ENCODE data around the gene FABP7.

The FABP7 gene

DNA sequence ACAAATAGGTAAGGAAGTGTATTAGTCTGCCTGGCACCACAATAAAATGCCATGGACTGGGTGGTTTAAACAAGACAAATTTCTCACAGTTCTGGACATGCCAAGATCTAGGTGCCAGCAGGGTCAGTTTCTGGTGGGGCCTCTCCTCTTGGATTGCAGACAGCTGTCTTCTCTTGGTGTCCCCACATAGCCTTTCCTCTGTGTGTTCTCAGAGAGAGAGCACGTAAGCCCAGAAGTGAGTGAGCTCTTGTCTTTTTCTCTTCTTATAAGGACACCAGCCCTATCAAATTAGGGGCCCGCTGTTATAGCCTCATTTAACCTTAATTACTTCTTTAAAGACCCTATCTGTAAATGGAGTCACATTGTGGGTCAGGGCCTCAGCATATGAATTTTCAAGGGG lies 37.8 kb downstream of the FABP7 start:
- ATAC-seq: no peak
- TF ChIP-seq ZFP3 (CRISPR knock-in tag; IDR thresholded peaks at IDR 0.05) (no peak), ZNF70 (CRISPR knock-in tag; IDR thresholded peaks at IDR 0.05) (no peak), PATZ1 (CRISPR knock-in tag; IDR thresholded peaks at IDR 0.05; ENCODE audit: borderline replicate concordance) (no peak), GLIS3 (CRISPR knock-in tag; IDR thresholded peaks at IDR 0.05) (no peak), ZC3H10 (CRISPR knock-in tag; IDR thresholded peaks at IDR 0.05) (no peak), PPARA (CRISPR knock-in tag; IDR thresholded peaks at IDR 0.05; ENCODE audit: borderline replicate concordance) (no peak)

GRCh38 chr6:122817766-122818165 lies 38.2 kb downstream of the FABP7 start:
- TF ChIP-seq ARNTL (CRISPR knock-in tag; IDR thresholded peaks at IDR 0.05; ENCODE audit: borderline replicate concordance, low read depth): no peak
- no peak for TF ChIP-seq CSDC2 (CRISPR knock-in tag; IDR thresholded peaks at IDR 0.05)
- TF ChIP-seq ISL1 (CRISPR knock-in tag; IDR thresholded peaks at IDR 0.05): no peak
- TF ChIP-seq ZNF8 (CRISPR knock-in tag; IDR thresholded peaks at IDR 0.05): no peak
- no peak for TF ChIP-seq BACH2 (CRISPR knock-in tag; IDR thresholded peaks at IDR 0.05; ENCODE audit: borderline replicate concordance)
- TF ChIP-seq CREB5 (CRISPR knock-in tag; IDR thresholded peaks at IDR 0.05; ENCODE audit: low read depth): no peak
- no peak for ATAC-seq

- ATAC-seq: no peak
- no peak for TF ChIP-seq BACH2 (CRISPR knock-in tag; IDR thresholded peaks at IDR 0.05; ENCODE audit: borderline replicate concordance)
- TF ChIP-seq, protein P1, sequence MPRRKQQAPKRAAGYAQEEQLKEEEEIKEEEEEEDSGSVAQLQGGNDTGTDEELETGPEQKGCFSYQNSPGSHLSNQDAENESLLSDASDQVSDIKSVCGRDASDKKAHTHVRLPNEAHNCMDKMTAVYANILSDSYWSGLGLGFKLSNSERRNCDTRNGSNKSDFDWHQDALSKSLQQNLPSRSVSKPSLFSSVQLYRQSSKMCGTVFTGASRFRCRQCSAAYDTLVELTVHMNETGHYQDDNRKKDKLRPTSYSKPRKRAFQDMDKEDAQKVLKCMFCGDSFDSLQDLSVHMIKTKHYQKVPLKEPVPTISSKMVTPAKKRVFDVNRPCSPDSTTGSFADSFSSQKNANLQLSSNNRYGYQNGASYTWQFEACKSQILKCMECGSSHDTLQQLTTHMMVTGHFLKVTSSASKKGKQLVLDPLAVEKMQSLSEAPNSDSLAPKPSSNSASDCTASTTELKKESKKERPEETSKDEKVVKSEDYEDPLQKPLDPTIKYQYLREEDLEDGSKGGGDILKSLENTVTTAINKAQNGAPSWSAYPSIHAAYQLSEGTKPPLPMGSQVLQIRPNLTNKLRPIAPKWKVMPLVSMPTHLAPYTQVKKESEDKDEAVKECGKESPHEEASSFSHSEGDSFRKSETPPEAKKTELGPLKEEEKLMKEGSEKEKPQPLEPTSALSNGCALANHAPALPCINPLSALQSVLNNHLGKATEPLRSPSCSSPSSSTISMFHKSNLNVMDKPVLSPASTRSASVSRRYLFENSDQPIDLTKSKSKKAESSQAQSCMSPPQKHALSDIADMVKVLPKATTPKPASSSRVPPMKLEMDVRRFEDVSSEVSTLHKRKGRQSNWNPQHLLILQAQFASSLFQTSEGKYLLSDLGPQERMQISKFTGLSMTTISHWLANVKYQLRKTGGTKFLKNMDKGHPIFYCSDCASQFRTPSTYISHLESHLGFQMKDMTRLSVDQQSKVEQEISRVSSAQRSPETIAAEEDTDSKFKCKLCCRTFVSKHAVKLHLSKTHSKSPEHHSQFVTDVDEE (CRISPR knock-in tag; IDR thresholded peaks at IDR 0.05): no peak
- TF ChIP-seq ZC3H10 (CRISPR knock-in tag; IDR thresholded peaks at IDR 0.05): no peak
- no peak for TF ChIP-seq PATZ1 (CRISPR knock-in tag; IDR thresholded peaks at IDR 0.05; ENCODE audit: borderline replicate concordance)
- no peak for TF ChIP-seq ZNF70 (CRISPR knock-in tag; IDR thresholded peaks at IDR 0.05)
- TF ChIP-seq, protein P2, sequence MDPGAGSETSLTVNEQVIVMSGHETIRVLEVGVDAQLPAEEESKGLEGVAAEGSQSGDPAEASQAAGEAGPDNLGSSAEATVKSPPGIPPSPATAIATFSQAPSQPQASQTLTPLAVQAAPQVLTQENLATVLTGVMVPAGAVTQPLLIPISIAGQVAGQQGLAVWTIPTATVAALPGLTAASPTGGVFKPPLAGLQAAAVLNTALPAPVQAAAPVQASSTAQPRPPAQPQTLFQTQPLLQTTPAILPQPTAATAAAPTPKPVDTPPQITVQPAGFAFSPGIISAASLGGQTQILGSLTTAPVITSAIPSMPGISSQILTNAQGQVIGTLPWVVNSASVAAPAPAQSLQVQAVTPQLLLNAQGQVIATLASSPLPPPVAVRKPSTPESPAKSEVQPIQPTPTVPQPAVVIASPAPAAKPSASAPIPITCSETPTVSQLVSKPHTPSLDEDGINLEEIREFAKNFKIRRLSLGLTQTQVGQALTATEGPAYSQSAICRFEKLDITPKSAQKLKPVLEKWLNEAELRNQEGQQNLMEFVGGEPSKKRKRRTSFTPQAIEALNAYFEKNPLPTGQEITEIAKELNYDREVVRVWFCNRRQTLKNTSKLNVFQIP (CRISPR knock-in tag; IDR thresholded peaks at IDR 0.05; ENCODE audit: borderline replicate concordance, low read depth): no peak
- no peak for TF ChIP-seq CREB5 (CRISPR knock-in tag; IDR thresholded peaks at IDR 0.05; ENCODE audit: low read depth)
- no peak for TF ChIP-seq ARNTL (CRISPR knock-in tag; IDR thresholded peaks at IDR 0.05; ENCODE audit: borderline replicate concordance, low read depth)
- TF ChIP-seq RARB (CRISPR knock-in tag; IDR thresholded peaks at IDR 0.05): no peak
- TF ChIP-seq ISL1 (CRISPR knock-in tag; IDR thresholded peaks at IDR 0.05): no peak
Measured at GRCh38 chr6:122818866-122819265, 39.4 kb downstream of the FABP7 start.

DNA sequence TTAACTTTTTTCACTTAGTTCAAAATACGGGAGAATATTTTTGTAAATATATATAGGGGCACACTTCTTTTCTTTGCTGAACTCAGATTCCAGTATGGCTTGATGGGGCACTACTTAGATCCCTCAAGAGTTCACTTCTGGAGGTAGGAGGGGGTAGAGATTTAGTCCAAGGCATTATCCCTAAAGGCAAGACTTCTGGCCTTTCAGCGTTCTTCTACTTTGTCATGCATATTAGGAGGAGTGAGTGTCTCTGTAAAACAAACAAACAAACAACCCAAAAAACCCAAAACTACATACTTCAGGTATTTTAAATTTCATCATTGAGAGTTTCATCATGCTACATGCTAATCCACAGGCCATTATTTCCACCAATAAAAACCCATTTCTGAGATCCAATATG lies 41.6 kb downstream of the FABP7 start:
- ATAC-seq: no peak
- TF ChIP-seq PATZ1 (CRISPR knock-in tag; IDR thresholded peaks at IDR 0.05; ENCODE audit: borderline replicate concordance) (no peak), SNAI2 (CRISPR knock-in tag; IDR thresholded peaks at IDR 0.05) (no peak), BACH2 (CRISPR knock-in tag; IDR thresholded peaks at IDR 0.05; ENCODE audit: borderline replicate concordance) (no peak), CSDC2 (CRISPR knock-in tag; IDR thresholded peaks at IDR 0.05) (no peak), ZC3H10 (CRISPR knock-in tag; IDR thresholded peaks at IDR 0.05) (no peak), OSR1 (CRISPR knock-in tag; IDR thresholded peaks at IDR 0.05) (no peak), ESRRG (CRISPR knock-in tag; IDR thresholded peaks at IDR 0.05) (no peak), GLIS3 (CRISPR knock-in tag; IDR thresholded peaks at IDR 0.05) (no peak)
- TF ChIP-seq, protein P1 (CRISPR knock-in tag; IDR thresholded peaks at IDR 0.05): no peak
